Activated CD4-positive, alpha-beta T cell treated with anti-CD3 and anti-CD28 coated beads for 36 hours (primary cell): ENCODE measurements around the gene CHERP. TPM values are rescaled to one million over a fixed set of nuclear protein-coding genes. Genes with fewer than 3 reads are reported as not detected.

Source experiments
- ATAC-seq: fragments of 200-7000 bp; cut with Tn5 transposase; one replicate; pipeline ENCODE4 v1.10.0; 2021; ENCODE audit warnings: mild to moderate bottlenecking, moderate library complexity
- CTCF ChIA-PET: fragments of 350-600 bp; sonication (Branson Sonifier 250); formaldehyde crosslinking; loops from one replicate; lab custom pipeline; 2021; ENCODE audit warnings: antibody characterized with exemption; lab: Charles Lee
- POLR2A ChIA-PET: fragments of 350-600 bp; sonication (Branson Sonifier 250); formaldehyde crosslinking; loops from one replicate; lab custom pipeline; 2021; ENCODE audit warnings: antibody characterized with exemption, inconsistent platforms; lab: Charles Lee
- DNase-seq: peaks from one replicate; pipeline ENCODE4 v3.0.0-alpha.2; 2020
- H3K27ac Mint-ChIP-seq: one replicate; pipeline ENCODE4 v1.8.0; 2021; ENCODE audit warnings: mixed read lengths
- H3K27me3 Mint-ChIP-seq: one replicate; pipeline ENCODE4 v1.8.0; 2021; ENCODE audit warnings: mixed read lengths
- H3K36me3 Mint-ChIP-seq: one replicate; pipeline ENCODE4 v1.8.0; 2021; ENCODE audit warnings: low read depth, mixed read lengths
- H3K4me1 Mint-ChIP-seq: one replicate; pipeline ENCODE4 v1.8.0; 2021; ENCODE audit warnings: mixed read lengths
- H3K4me3 Mint-ChIP-seq: one replicate; pipeline ENCODE4 v1.8.0; 2021; ENCODE audit warnings: mild to moderate bottlenecking, moderate library complexity, mixed read lengths
- H3K9me3 Mint-ChIP-seq: one replicate; pipeline ENCODE4 v1.8.0; 2021; ENCODE audit warnings: low read depth, mixed read lengths
- intact Hi-C, 2 experiments: fragments of 100-400 bp; cut with DNase I in 1 of 2; cut with micrococcal nuclease in 1 of 2; formaldehyde crosslinking; loops; one replicate each; pipeline versions ENCODE4 v1.14.2 to v1.15.1; 2022 to 2024; cut with DNase I, micrococcal nuclease
- total RNA-seq, 2 experiments: library from RNA; stranded (reverse); gene quantifications; one replicate each; pipeline ENCODE4 v1.2.3, GENCODE V29; 2021

Gene CHERP
- total RNA-seq, 2 experiments from 2014 or later: 57.9 to 64.8 TPM

- peak overlapping the region; percentile 95 for H3K27ac Mint-ChIP-seq
- no peaks in the 10 kb centered on the region for H3K9me3 Mint-ChIP-seq
- ChIA-PET CTCF (no interaction called here), POLR2A (interaction anchor here (0.6 to 2.6 kb wide), 3 partner anchors 17 to 43 kb away, joined by 3 to 28 read pairs (median 9); partner anchors contain the start of genes CHERP and MED26)
- H3K27me3 Mint-ChIP-seq: no peaks in the 10 kb centered on the region
- H3K4me1 Mint-ChIP-seq: peaks cover 82% of the 10 kb centered on the region
- ATAC-seq (peak; percentile 23), DNase-seq (peak; percentile 70)
- H3K36me3 Mint-ChIP-seq: peaks cover 6% of the 10 kb centered on the region
- H3K4me3 Mint-ChIP-seq: peak overlapping the region; percentile 79
- intact Hi-C loops: loop anchor here (5.0 to 10.0 kb wide), 4 partner anchors 76 to 509 kb away; partner anchors contain the start of genes HAUS8 (in 2 of the 2), MYO9B (in 2 of the 2), SMIM7 (in 1 of the 2) and TMEM38A (in 1 of the 2)
These were observed 43.7 kb upstream of the CHERP start for GRCh38 chr19:16585808-16586476.

- intact Hi-C loops: loop anchor here (5.0 to 10.0 kb wide), 4 partner anchors 77 to 508 kb away; partner anchors contain the start of genes HAUS8 (in 2 of the 2), MYO9B (in 2 of the 2), SMIM7 (in 1 of the 2) and TMEM38A (in 1 of the 2)
- no peaks in the 10 kb centered on the region for H3K9me3 Mint-ChIP-seq
- H3K27me3 Mint-ChIP-seq: no peaks in the 10 kb centered on the region
- H3K27ac Mint-ChIP-seq: peak overlapping the region; percentile 95
- ATAC-seq (no peak), DNase-seq (peak; percentile 28)
- CTCF ChIA-PET: interaction anchor here (0.6 to 1.9 kb wide), 4 partner anchors 11 to 54 kb away, joined by 3 to 9 read pairs (median 6); no protein-coding TSS in a partner anchor
- H3K4me3 Mint-ChIP-seq: peak overlapping the region; percentile 79
- H3K4me1 Mint-ChIP-seq: peaks cover 79% of the 10 kb centered on the region
- POLR2A ChIA-PET: interaction anchor here (1.0 to 2.6 kb wide), 4 partner anchors 12 to 43 kb away, joined by 4 to 28 read pairs (median 7); partner anchors contain the start of genes CHERP and MED26
- peaks cover 6% of the 10 kb centered on the region for H3K36me3 Mint-ChIP-seq
These were observed 43.0 kb upstream of the CHERP start for GRCh38 chr19:16585094-16585801.

- DNase-seq: peak; percentile 94
These were observed 42.2 kb upstream of the CHERP start for GRCh38 chr19:16584248-16585093.

GRCh38 chr19:16582486-16583261 lies 40.4 kb upstream of the CHERP start:
- no peaks in the 10 kb centered on the region for H3K9me3 Mint-ChIP-seq
- ChIA-PET CTCF (interaction anchor here (0.6 to 0.7 kb wide), 2 partner anchors 96 to 869 kb away, joined by 4 read pairs; no protein-coding TSS in a partner anchor), POLR2A (no interaction called here)
- peak overlapping the region; percentile 95 for H3K27ac Mint-ChIP-seq
- H3K36me3 Mint-ChIP-seq: peaks cover 9% of the 10 kb centered on the region
- no peaks in the 10 kb centered on the region for H3K27me3 Mint-ChIP-seq
- H3K4me3 Mint-ChIP-seq: no peak overlapping the region
- peaks cover 62% of the 10 kb centered on the region for H3K4me1 Mint-ChIP-seq
- DNase-seq (no peak), ATAC-seq (no peak)
- intact Hi-C loops: loop anchor here in 1 of 2 experiments (10.0 kb wide), 1 partner anchor 492 kb away; the partner anchor contains the start of genes HAUS8 and MYO9B

More at GRCh38 chr19:16584248-16585093, 42.2 kb upstream of the CHERP start:
- H3K36me3 Mint-ChIP-seq: peaks cover 6% of the 10 kb centered on the region
- ChIA-PET CTCF (interaction anchor here (0.6 to 1.9 kb wide), 5 partner anchors 11 to 495 kb away, joined by 3 to 9 read pairs (median 4); no protein-coding TSS in a partner anchor), POLR2A (interaction anchor here (0.5 to 2.6 kb wide), 8 partner anchors 10 to 399 kb away, joined by 3 to 28 read pairs (median 4); partner anchors contain the start of genes CHERP, FAM32A, MED26 and SMIM7)
- intact Hi-C loops: loop anchor here (1.0 to 10.0 kb wide), 9 partner anchors 12 to 507 kb away; partner anchors contain the start of genes HAUS8 (in 2 of the 2), MED26 (in 2 of the 2), MYO9B (in 2 of the 2) and SLC35E1 (in 2 of the 2)
- peaks cover 76% of the 10 kb centered on the region for H3K4me1 Mint-ChIP-seq
- ATAC-seq: peak; percentile 79
- H3K4me3 Mint-ChIP-seq: peak overlapping the region; percentile 79
- no peaks in the 10 kb centered on the region for H3K9me3 Mint-ChIP-seq
- no peaks in the 10 kb centered on the region for H3K27me3 Mint-ChIP-seq
- H3K27ac Mint-ChIP-seq: peak overlapping the region; percentile 95

GRCh38 chr19:16581971-16582343 lies 39.7 kb upstream of the CHERP start:
- DNase-seq (no peak), ATAC-seq (no peak)
- CTCF ChIA-PET: interaction anchor here (0.6 to 1.0 kb wide), 3 partner anchors 45 to 870 kb away, joined by 4 read pairs; no protein-coding TSS in a partner anchor
- H3K4me1 Mint-ChIP-seq: peaks cover 55% of the 10 kb centered on the region
- H3K9me3 Mint-ChIP-seq: no peaks in the 10 kb centered on the region
- POLR2A ChIA-PET: no interaction called here
- H3K4me3 Mint-ChIP-seq: no peak overlapping the region
- peaks cover 11% of the 10 kb centered on the region for H3K36me3 Mint-ChIP-seq
- H3K27ac Mint-ChIP-seq: peak overlapping the region; percentile 61
- no peaks in the 10 kb centered on the region for H3K27me3 Mint-ChIP-seq
- intact Hi-C loops: loop anchor here in 1 of 2 experiments (10.0 kb wide), 1 partner anchor 493 kb away; the partner anchor contains the start of genes HAUS8 and MYO9B

- no peak for ATAC-seq
- H3K4me3 Mint-ChIP-seq: no peak overlapping the region
- DNase-seq: no peak
- intact Hi-C loops: loop anchor here in 1 of 2 experiments (10.0 kb wide), 1 partner anchor 493 kb away; the partner anchor contains the start of genes HAUS8 and MYO9B
- H3K27ac Mint-ChIP-seq: peak overlapping the region; percentile 61
- ChIA-PET CTCF (interaction anchor here (1.0 to 1.3 kb wide), 2 partner anchors 15 to 46 kb away, joined by 4 to 5 read pairs; no protein-coding TSS in a partner anchor), POLR2A (interaction anchor here (0.9 kb wide), 1 partner anchor 44 kb away, joined by 3 read pairs; no protein-coding TSS in a partner anchor)
- no peaks in the 10 kb centered on the region for H3K27me3 Mint-ChIP-seq
- peaks cover 51% of the 10 kb centered on the region for H3K4me1 Mint-ChIP-seq
- H3K36me3 Mint-ChIP-seq: peaks cover 12% of the 10 kb centered on the region
- H3K9me3 Mint-ChIP-seq: no peaks in the 10 kb centered on the region
These were observed 39.1 kb upstream of the CHERP start for GRCh38 chr19:16581145-16581970.

GRCh38 chr19:16579381-16579780 lies 37.1 kb upstream of the CHERP start:
- Mint-ChIP-seq H3K4me3 (no peak overlapping the region), H3K4me1 (peaks cover 45% of the 10 kb centered on the region), H3K27me3 (no peaks in the 10 kb centered on the region), H3K27ac (peak overlapping the region; percentile 72), H3K9me3 (no peaks in the 10 kb centered on the region), H3K36me3 (peaks cover 12% of the 10 kb centered on the region)
- intact Hi-C loops: no loop called here
- no peak for ATAC-seq
- DNase-seq: no peak
- POLR2A ChIA-PET: no interaction called here
- CTCF ChIA-PET: no interaction called here

GRCh38 chr19:16577531-16577985 lies 35.3 kb upstream of the CHERP start:
- Mint-ChIP-seq H3K9me3 (no peaks in the 10 kb centered on the region), H3K27me3 (no peaks in the 10 kb centered on the region), H3K27ac (no peak overlapping the region), H3K4me1 (peaks cover 45% of the 10 kb centered on the region), H3K36me3 (peaks cover 22% of the 10 kb centered on the region), H3K4me3 (no peak overlapping the region)
- intact Hi-C loops: no loop called here
- no peak for ATAC-seq
- ChIA-PET CTCF (interaction anchor here (0.5 kb wide), 1 partner anchor 45 kb away, joined by 3 read pairs; no protein-coding TSS in a partner anchor), POLR2A (no interaction called here)
- DNase-seq: no peak
